T-helper 2 cell treated with Interferon-gamma antibody and Interleukin-4, amounts not matched to agents 5 μg/mL and 100 μg/mL, for 36 hours (primary cell): ENCODE measurements around the gene DLG1.
"Not testable (repeated sequence)": the region's sequence is repeated elsewhere in the genome, so short reads cannot be mapped to it uniquely, and the experiment has no call there.

ENCODE experiments used
- DNase-seq: peaks from one replicate; pipeline ENCODE4 v3.0.0; 2021; ENCODE audit warnings: low spot score
- H3K27ac Mint-ChIP-seq: one replicate; pipeline ENCODE4 v1.8.0; 2021; ENCODE audit warnings: mild to moderate bottlenecking, mixed read lengths
- H3K27me3 Mint-ChIP-seq: one replicate; pipeline ENCODE4 v1.8.0; 2021; ENCODE audit warnings: low read depth, mixed read lengths
- H3K36me3 Mint-ChIP-seq: one replicate; pipeline ENCODE4 v1.8.0; 2021; ENCODE audit warnings: low read depth, mixed read lengths
- H3K4me1 Mint-ChIP-seq: one replicate; pipeline ENCODE4 v1.8.0; 2021; ENCODE audit warnings: low read depth, mixed read lengths
- H3K4me3 Mint-ChIP-seq: one replicate; pipeline ENCODE4 v1.8.0; 2022; ENCODE audit warnings: mild to moderate bottlenecking, moderate library complexity, mixed read lengths
- H3K9me3 Mint-ChIP-seq: one replicate; pipeline ENCODE4 v1.8.0; 2021; ENCODE audit warnings: mixed read lengths

The DLG1 gene

DNA sequence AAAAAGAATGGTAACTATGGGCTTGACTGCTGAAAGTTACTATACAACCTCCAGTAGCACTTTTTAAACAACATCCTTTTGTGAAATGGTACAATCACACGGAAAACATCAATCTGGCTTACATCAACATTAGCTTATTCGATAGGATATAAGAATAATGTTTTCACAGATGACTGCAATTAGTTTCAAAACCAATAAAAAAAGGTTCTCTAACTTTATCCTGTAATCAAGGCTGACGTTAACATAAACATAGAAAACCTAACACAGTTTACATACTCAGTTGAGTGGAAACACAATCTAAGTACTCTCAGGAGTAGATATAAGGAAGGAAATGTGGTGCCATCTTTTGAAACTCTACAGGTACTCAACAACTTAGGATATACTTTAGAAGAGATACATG, 102.2 kb downstream of the DLG1 start:
- no peak overlapping the region for H3K27ac Mint-ChIP-seq
- no peaks in the 10 kb centered on the region for H3K4me1 Mint-ChIP-seq
- no peak for DNase-seq
- H3K36me3 Mint-ChIP-seq: peaks cover 10% of the 10 kb centered on the region
- no peaks in the 10 kb centered on the region for H3K9me3 Mint-ChIP-seq
- H3K4me3 Mint-ChIP-seq: no peak overlapping the region
- H3K27me3 Mint-ChIP-seq: no peaks in the 10 kb centered on the region

DNA sequence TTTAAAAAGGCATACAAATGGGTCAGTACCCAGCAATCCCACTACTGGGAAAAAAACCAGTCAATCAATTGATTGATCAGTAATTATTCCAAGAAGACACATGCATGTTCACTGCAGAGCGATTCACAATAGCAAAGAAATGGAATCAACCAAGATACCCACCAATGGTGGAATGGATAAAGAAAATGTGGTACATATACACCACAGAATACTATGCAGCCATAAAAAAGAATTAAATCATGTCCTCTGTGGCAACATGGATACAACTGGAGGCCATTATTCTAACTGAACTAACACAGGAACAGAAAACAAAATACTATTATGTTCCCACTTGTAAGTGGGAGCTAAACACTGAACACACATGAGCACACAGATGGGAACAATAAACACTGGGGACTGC, 103.1 kb downstream of the DLG1 start:
- Mint-ChIP-seq H3K9me3 (no peaks in the 10 kb centered on the region), H3K4me1 (no peaks in the 10 kb centered on the region), H3K27ac (no peak overlapping the region), H3K36me3 (peaks cover 10% of the 10 kb centered on the region), H3K4me3 (no peak overlapping the region), H3K27me3 (no peaks in the 10 kb centered on the region)
- DNase-seq: no peak

DNA sequence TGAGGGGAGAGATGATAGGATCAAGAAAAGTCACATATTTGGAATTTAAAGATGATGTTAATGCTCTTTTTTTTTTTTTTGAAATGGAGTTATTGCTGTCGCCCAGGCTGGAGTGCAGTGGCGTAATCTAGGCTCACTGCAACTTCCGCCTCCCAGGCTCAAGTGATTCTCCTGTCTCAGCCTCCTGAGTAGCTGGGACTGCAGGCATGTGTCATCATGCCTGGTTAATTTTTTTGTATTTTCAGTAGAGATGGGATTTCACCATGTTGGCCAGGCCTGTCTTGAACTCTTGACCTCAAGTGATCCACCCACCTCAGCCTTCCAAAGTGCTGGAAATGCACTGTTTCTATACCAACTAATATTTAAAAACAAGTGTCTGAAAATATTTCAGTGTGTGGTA, 104.7 kb downstream of the DLG1 start:
- H3K4me1 Mint-ChIP-seq, H3K36me3 Mint-ChIP-seq, DNase-seq, H3K9me3 Mint-ChIP-seq, H3K27me3 Mint-ChIP-seq, H3K4me3 Mint-ChIP-seq, H3K27ac Mint-ChIP-seq: not testable (repeated sequence)

DNA sequence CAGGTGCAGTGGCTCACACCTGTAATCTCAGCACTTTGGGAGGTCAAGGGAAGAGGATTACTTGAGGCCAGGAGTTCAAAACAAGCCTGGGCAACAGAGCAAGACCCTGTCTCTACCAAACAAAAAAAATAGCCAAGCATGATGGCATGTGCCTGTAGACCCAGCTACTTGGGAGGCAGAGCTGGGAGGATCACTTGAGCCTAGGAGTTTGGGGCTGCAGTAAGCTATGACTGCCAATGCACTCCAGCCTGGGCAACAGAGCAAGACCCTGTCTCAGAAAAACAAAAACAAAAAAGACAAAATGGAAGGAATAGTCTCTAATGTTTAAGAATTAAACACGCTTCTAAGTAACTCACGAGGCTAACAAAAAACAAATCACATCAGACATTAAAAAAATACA, 106.5 kb downstream of the DLG1 start:
- Mint-ChIP-seq H3K36me3 (peaks cover 10% of the 10 kb centered on the region), H3K4me3 (no peak overlapping the region), H3K27me3 (no peaks in the 10 kb centered on the region), H3K4me1 (peaks cover 9% of the 10 kb centered on the region), H3K9me3 (no peaks in the 10 kb centered on the region), H3K27ac (no peak overlapping the region)
- no peak for DNase-seq

DNA sequence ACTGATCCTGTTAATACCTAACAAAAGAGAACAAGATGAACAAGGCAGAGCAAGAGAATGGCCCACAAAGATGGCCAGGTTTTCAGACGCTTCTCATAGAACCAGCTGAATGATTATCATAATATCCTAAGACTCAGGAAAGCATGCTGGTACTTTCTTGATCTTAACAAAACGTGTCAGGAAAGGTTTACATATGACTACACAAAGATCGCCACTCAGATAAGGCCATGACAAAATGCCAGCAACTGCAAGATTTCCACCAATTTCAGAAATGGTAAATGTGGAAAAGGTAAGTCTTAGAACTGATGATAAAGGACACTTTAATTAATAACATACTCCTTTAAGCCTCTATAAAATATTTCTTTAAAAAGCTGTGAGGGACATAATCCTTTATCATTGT, 108.8 kb downstream of the DLG1 start:
- Mint-ChIP-seq H3K4me3 (peak overlapping the region; percentile 1), H3K9me3 (no peaks in the 10 kb centered on the region), H3K36me3 (peaks cover 2% of the 10 kb centered on the region), H3K27me3 (no peaks in the 10 kb centered on the region), H3K27ac (peak overlapping the region; percentile 56), H3K4me1 (peaks cover 9% of the 10 kb centered on the region)
- DNase-seq: no peak

DNA sequence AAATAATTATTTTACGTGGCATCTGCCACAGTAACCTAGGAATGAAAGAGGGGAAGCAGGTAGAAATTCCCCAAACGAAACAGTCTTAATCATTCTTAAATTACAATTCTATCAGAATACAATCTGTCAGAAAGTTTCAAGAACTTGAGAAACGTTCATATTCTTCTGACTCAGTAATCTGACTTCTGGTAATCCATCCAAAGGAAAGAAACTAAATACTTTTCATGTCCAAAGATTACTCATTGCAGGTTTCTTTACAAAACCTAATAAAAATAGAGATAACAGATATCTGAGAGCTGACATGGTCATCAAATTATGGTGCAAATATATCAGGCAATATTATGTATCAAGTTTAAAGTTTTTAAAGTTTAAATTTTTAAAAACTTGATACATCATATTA, 109.4 kb downstream of the DLG1 start:
- Mint-ChIP-seq H3K27ac (no peak overlapping the region), H3K36me3 (peaks cover 2% of the 10 kb centered on the region), H3K27me3 (no peaks in the 10 kb centered on the region), H3K4me3 (no peak overlapping the region), H3K9me3 (no peaks in the 10 kb centered on the region), H3K4me1 (peaks cover 9% of the 10 kb centered on the region)
- no peak for DNase-seq

DNA sequence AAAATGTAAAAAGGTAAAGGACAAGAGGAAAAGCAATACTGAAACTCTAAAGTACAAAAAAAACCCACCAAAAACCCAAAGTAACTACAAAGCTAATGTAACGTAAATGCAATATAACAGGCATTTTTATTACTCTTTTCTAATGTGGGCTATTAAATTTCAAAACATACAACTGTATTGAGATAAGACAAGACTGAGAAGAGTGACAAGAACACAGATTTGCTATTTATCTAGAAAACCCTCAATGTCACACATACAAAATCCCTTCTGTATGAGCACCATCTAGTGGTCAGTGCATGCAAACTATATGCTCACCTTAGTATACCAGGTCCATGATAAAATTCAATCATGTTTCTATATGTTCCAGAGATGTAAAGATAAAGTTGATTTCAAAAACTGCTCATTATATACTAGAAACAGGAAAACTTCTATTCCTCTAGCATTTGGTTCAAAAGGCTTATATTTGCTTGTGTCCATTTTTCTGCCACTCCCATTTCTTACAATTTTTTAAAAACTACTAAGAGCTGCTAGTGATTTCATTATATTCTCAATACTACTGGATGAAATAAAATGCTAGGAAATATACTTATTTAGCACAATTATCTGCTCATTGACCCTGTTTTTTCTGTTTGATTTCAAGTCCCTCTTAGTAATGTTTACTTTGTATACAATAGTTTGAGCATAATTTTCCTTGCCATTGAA, 111.4 kb downstream of the DLG1 start:
- Mint-ChIP-seq H3K4me3 (no peak overlapping the region), H3K36me3 (peaks cover 4% of the 10 kb centered on the region), H3K4me1 (peaks cover 9% of the 10 kb centered on the region), H3K27ac (no peak overlapping the region), H3K9me3 (no peaks in the 10 kb centered on the region), H3K27me3 (no peaks in the 10 kb centered on the region)
- no peak for DNase-seq

DNA sequence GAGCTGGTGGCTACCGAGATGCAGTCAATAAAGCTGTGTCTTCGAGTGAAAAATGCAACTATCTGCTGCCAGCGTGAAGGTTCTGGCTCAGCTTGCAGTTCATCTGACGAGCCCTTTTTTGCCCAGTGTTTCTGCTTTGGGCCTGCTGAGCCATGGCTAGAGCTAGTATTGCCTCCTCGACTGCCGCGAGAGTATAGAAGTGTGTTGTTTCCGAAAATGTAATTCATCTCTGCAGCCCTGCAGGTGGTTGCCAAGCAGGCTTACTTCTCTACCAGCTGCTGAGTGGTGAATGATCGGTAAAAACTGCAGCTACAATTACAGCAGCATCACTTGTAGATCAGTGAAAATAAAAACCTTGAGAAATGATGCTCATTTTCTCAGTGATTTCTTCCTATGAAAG, 114.8 kb downstream of the DLG1 start:
- Mint-ChIP-seq H3K9me3 (no peaks in the 10 kb centered on the region), H3K36me3 (peaks cover 4% of the 10 kb centered on the region)

DNA sequence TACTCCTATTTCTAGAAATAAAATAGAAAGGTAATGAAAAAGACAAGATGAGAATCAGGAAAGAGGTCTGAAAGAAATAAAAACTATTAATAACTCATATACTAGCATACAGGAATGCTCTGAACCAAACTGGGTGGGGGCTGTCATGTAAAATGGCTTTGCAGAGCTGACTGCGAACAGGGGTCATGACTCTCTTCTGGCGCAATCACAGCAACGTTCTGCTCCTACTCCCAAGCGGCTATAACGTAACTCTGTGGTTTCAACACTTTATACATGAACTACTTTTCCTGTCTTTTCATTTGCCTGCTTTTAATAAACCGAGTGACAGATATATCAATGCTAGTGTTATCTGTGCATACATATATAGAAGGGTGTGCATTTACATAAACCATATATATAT, 116.7 kb downstream of the DLG1 start:
- no peaks in the 10 kb centered on the region for H3K27me3 Mint-ChIP-seq
- H3K4me1 Mint-ChIP-seq: peaks cover 3% of the 10 kb centered on the region
- no peak for DNase-seq
- H3K9me3 Mint-ChIP-seq: no peaks in the 10 kb centered on the region
- peaks cover 11% of the 10 kb centered on the region for H3K36me3 Mint-ChIP-seq
- H3K27ac Mint-ChIP-seq: no peak overlapping the region
- H3K4me3 Mint-ChIP-seq: no peak overlapping the region

More for the DNA sequence above, 114.8 kb downstream of the DLG1 start:
- no peak for DNase-seq
- Mint-ChIP-seq H3K27ac (no peak overlapping the region), H3K27me3 (no peaks in the 10 kb centered on the region), H3K4me3 (no peak overlapping the region), H3K4me1 (peaks cover 3% of the 10 kb centered on the region)

DNA sequence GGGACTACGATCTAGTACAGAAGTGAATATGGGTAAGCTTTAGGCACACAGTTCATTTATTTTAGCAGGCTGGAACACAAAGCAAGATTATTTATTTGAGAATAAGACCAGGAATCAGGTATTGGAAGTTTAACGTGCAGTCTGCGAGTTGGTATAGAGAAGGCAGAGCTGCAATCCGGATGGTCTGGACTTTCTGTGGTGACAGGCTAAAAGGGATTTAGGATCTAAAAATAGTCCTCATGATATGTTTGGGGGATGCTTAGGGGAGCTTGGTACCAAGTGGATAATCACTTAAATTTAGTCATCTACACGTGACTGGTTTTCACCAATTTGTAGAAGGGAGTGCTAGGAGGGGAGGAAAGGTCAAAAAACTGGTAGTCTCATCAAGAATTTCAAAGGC, 119.4 kb downstream of the DLG1 start:
- H3K27ac Mint-ChIP-seq: no peak overlapping the region
- H3K27me3 Mint-ChIP-seq: no peaks in the 10 kb centered on the region
- H3K4me1 Mint-ChIP-seq: peaks cover 3% of the 10 kb centered on the region
- H3K36me3 Mint-ChIP-seq: peaks cover 11% of the 10 kb centered on the region
- DNase-seq: no peak
- no peaks in the 10 kb centered on the region for H3K9me3 Mint-ChIP-seq
- H3K4me3 Mint-ChIP-seq: no peak overlapping the region

DNA sequence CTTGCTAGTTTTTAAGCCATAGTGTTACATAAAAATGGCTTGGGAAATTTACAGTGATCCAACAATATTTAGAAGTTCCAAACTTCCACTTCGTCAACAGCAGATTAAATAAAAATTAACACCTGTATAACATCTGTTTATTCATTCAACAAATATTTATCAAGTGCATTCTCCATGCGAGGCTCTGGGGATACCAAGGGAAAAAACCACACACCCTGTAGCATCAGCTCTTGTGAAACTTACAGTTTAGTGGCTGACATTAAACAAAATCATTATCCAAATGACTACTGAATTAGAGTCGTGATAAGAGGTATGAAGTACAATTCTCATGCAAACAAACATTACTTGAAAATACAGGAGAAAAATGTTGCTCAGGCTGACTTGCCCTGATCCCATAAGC, 122.9 kb downstream of the DLG1 start:
- no peak for DNase-seq
- H3K27me3 Mint-ChIP-seq: no peaks in the 10 kb centered on the region
- H3K36me3 Mint-ChIP-seq: peaks cover 6% of the 10 kb centered on the region
- peaks cover 8% of the 10 kb centered on the region for H3K4me1 Mint-ChIP-seq
- H3K27ac Mint-ChIP-seq: no peak overlapping the region
- H3K9me3 Mint-ChIP-seq: no peaks in the 10 kb centered on the region
- no peak overlapping the region for H3K4me3 Mint-ChIP-seq

DNA sequence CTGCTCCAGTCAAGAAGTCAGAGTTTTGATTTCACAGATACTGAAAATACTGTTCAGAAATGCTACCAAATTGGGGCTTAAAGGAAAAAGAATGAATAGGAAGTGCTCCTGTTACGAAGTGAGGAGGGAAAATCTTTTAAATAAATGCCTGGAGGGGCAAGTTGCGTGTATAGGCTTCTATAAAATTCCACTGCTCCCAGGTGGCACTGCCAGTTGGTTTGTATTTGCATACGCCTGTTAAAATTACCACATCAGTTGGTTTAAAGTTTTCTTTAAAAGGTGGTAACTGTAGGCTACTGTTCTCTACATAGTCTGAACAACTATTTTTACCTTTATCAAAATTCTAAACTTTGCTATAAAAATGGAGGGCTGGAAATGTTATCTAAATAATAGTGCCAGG, 123.5 kb downstream of the DLG1 start:
- H3K9me3 Mint-ChIP-seq: no peaks in the 10 kb centered on the region
- no peak overlapping the region for H3K27ac Mint-ChIP-seq
- H3K4me1 Mint-ChIP-seq: peaks cover 8% of the 10 kb centered on the region
- H3K36me3 Mint-ChIP-seq: peaks cover 6% of the 10 kb centered on the region
- no peak for DNase-seq
- no peak overlapping the region for H3K4me3 Mint-ChIP-seq
- no peaks in the 10 kb centered on the region for H3K27me3 Mint-ChIP-seq

DNA sequence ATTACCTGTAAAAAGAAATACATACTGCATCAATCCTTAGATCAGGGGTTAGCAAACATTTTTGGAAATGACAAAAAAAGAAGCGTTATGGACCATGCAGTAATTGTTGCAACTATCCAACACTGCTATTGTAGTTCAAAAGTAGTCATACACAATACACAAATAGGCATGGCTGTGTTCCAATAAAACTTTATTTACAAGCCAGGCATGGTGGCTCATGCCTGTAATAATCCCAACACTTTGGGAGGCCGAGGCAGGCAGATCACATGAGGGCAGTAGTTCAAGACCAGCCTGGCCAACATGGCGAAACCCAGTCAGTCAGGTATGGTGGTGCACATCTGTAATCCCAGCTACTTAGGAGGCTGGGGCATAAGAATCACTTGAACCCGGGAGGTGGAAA, 124.8 kb downstream of the DLG1 start:
- H3K4me1 Mint-ChIP-seq: peaks cover 8% of the 10 kb centered on the region
- H3K4me3 Mint-ChIP-seq: no peak overlapping the region

DNA sequence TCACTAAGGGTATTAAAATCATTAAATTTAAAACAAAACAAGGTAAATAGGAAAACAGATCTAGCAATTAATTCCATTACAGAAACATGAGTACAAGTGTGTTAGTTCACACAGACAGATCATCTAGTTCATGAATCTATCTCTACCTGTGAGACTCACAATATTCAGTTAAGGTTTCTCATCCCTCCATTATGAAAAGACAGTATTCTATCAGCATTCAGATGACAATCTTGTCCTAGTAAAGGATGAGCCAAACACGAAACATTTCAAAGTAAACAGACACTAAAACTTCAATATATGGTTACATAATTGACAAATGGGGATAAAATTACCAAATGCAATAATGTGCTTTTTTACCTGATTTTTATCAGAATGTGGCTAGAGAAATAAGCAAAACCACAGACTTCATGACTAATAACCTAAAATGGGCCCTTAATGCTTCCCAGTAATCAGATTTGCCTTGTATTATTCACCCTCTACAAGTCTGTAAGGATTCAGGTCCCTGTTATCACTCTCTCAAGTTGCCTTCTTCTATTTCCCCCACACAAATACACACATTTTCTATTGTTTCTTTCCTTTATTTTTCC, 126.8 kb downstream of the DLG1 start:
- Mint-ChIP-seq H3K4me3 (no peak overlapping the region), H3K27ac (no peak overlapping the region), H3K27me3 (no peaks in the 10 kb centered on the region), H3K4me1 (peaks cover 8% of the 10 kb centered on the region), H3K9me3 (no peaks in the 10 kb centered on the region), H3K36me3 (no peaks in the 10 kb centered on the region)
- no peak for DNase-seq

More for the DNA sequence above, 124.8 kb downstream of the DLG1 start:
- H3K27me3 Mint-ChIP-seq: no peaks in the 10 kb centered on the region
- no peak for DNase-seq
- no peak overlapping the region for H3K27ac Mint-ChIP-seq
- H3K36me3 Mint-ChIP-seq: peaks cover 6% of the 10 kb centered on the region
- no peaks in the 10 kb centered on the region for H3K9me3 Mint-ChIP-seq

DNA sequence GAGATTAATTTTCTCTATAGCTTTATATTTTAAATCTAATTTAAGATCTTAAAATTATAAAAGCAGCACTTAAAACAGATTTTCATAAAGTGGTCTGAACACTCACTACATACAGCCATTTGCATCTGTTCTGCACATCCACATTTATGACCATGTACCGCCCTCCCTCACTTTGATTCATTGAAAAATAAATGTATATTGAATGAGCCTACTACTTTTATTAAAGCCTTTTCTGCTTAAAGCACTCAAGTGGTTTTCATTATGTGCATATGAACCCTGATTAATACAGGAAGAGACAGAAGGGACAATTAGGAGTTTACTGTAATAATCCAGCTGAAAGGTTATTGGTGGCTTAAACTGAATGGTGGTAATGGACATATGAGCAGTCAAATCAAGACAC, 129.4 kb downstream of the DLG1 start:
- Mint-ChIP-seq H3K9me3 (no peaks in the 10 kb centered on the region), H3K4me1 (peaks cover 8% of the 10 kb centered on the region), H3K4me3 (no peak overlapping the region), H3K27me3 (no peaks in the 10 kb centered on the region), H3K36me3 (peaks cover 4% of the 10 kb centered on the region), H3K27ac (no peak overlapping the region)
- DNase-seq: no peak
